Uterus (tissue), 2 donors: ENCODE measurements around the gene CDRT15.
"Not testable (repeated sequence)": the region's sequence is repeated elsewhere in the genome, so short reads cannot be mapped to it uniquely, and the experiment has no call there.

Experiments used
- POLR2A ChIP-seq, 2 donors: fragments of 450-650 bp; IDR thresholded peaks; one replicate each; pipeline ENCODE4 v1.6.1; 2016; ENCODE audit warnings: antibody characterized with exemption in 2 of 2, mild to moderate bottlenecking in 1 of 2, moderate library complexity in 1 of 2
- TF ChIP-seq, protein P1 (sequence below), 4 experiments: fragments of 200-600 bp in 2 of 4; fragments of 450-650 bp in 2 of 4; sonication (generic) in 2 of 4; IDR thresholded peaks; one replicate each; pipeline ENCODE4 v1.5.1; 2016 to 2019; ENCODE audit warnings: antibody characterized with exemption in 4 of 4, mild to moderate bottlenecking in 2 of 4, moderate library complexity in 1 of 4

DNA sequence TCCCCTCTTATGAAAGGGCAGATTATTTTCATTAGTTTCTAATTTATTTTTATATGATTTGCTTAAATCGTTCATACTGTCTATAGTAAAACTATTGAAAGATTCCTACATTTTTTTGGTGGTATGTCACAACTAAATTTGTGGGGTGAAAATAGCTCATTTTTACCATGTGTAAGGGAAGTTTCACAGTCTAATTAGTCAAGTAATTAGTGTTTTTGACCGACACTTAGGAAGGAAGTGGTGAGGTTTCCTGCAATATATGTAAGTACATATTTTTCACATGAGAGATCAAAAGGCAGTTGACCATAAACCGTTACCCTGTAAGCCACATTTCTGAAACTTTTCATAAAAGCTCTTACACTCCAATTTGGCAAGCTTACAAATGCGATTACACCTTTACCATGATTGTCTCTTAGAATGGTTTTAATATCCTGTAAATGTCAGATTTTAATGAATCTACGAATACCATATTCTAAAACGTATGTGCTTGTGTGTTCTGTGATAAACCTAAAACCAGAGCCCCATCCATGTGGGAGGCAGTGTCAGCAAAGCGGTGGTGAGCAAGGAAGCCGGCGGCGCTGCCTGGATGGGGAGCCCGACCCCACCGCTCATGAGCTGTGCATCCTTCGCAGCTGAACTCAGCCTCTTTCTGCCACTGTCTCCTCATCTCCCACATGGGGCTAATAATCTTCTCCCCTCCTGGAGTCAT lies 43.9 kb downstream of the CDRT15 start:
- not testable (repeated sequence) for TF ChIP-seq POLR2A (IDR thresholded peaks at IDR 0.05)
- TF ChIP-seq, protein P1, sequence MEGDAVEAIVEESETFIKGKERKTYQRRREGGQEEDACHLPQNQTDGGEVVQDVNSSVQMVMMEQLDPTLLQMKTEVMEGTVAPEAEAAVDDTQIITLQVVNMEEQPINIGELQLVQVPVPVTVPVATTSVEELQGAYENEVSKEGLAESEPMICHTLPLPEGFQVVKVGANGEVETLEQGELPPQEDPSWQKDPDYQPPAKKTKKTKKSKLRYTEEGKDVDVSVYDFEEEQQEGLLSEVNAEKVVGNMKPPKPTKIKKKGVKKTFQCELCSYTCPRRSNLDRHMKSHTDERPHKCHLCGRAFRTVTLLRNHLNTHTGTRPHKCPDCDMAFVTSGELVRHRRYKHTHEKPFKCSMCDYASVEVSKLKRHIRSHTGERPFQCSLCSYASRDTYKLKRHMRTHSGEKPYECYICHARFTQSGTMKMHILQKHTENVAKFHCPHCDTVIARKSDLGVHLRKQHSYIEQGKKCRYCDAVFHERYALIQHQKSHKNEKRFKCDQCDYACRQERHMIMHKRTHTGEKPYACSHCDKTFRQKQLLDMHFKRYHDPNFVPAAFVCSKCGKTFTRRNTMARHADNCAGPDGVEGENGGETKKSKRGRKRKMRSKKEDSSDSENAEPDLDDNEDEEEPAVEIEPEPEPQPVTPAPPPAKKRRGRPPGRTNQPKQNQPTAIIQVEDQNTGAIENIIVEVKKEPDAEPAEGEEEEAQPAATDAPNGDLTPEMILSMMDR (IDR thresholded peaks at IDR 0.05): not testable (repeated sequence)
